ENCODE data around the gene PITRM1. TPM values are rescaled to one million over a fixed set of nuclear protein-coding genes. Genes with fewer than 3 reads are reported as not detected.

Gene PITRM1
- 101 and 145 TPM in 2 replicates for total RNA-seq
- 73.5 and 83.2 TPM in 2 replicates for polyA plus RNA-seq
- polyA plus RNA-seq (2011; cell fraction: cytosol; rRNA removed), result 75.3 and 79.0 TPM in 2 replicates
- polyA plus RNA-seq (2011; cell fraction: nucleus; rRNA removed), result 339 and 341 TPM in 2 replicates
- 160 and 185 TPM in 2 replicates for polyA plus RNA-seq (2012)
- 97.3 and 115 TPM in 2 replicates for polyA minus RNA-seq
- polyA minus RNA-seq (2011; cell fraction: cytosol; rRNA and poly(A)+ RNA removed), result 15.4 TPM
- 144 and 170 TPM in 2 replicates for polyA minus RNA-seq (2011; cell fraction: nucleus; rRNA and poly(A)+ RNA removed)
- Bru-seq, nascent RNA, result percentile 88 among the genes with signal in this experiment
- percentile 87 among the genes with signal in this experiment for BruChase-seq, experiment 1, labeled RNA remaining after a 6-hour chase
- BruChase-seq, experiment 2, labeled RNA remaining after a 2-hour chase, result percentile 91 among the genes with signal in this experiment
- long read RNA-seq, transcript PITRM1-201 (27 exons, 3,450 nt), result major isoform, 80 of 142 reads
- long read RNA-seq, partial matches to known transcripts, result 28 of 142 reads
- long read RNA-seq, other reads (novel, unspliced or antisense), result 33 of 142 reads

GRCh38 chr10:3172446-3173170 is at the start of gene PITRM1:
PITRM1 (minus strand) TSS chr10:3172782; CDS start chr10:3172772, 10 bp downstream.
- peaks cover 38% of the 10 kb centered on the region for H3K79me2 ChIP-seq (ENCODE audit: control insufficient read depth, insufficient read depth, low read length)
- dilution Hi-C loops (cut with MboI; ENCODE audit: extremely low pct_ligation_motif_present, low sequenced_read_pairs) (no loop called here), intact Hi-C loops (cut with micrococcal nuclease) (no loop called here)
- H3K36me3 ChIP-seq (ENCODE audit: control insufficient read depth in 2 of 2, extremely low read depth in 1 of 2, insufficient read depth in 2 of 2, low read length in 2 of 2), result peaks cover 4 to 14% of the 10 kb centered on the region in 2 experiments
- CTCF ChIA-PET, result interaction anchor here (0.7 to 1.0 kb wide), 4 partner anchors 8 to 70 kb away, joined by 3 read pairs; no protein-coding TSS in a partner anchor
- no peak for TF ChIP-seq CTCF (IDR thresholded peaks at IDR 0.05; ENCODE audit: extremely low read depth in 1 of 2, insufficient read depth in 1 of 2, low read depth in 1 of 2, low read length in 2 of 2)
- no peak for TF ChIP-seq JUN (IDR thresholded peaks at IDR 0.05; ENCODE audit: borderline replicate concordance, insufficient read depth, insufficient read length, low read depth)
- peak; percentile 21 for TF ChIP-seq MYC (IDR thresholded peaks at IDR 0.05; ENCODE audit: low read depth, low read length)
- TF ChIP-seq EZH2 (IDR thresholded peaks at IDR 0.05; ENCODE audit: borderline replicate concordance, low read depth, low read length, severe bottlenecking), result no peak
- peak; percentile 99 for TF ChIP-seq POLR2A (IDR thresholded peaks at IDR 0.05; ENCODE audit: low read depth, low read length)
- peak; percentile 99 for TF ChIP-seq POLR2AphosphoS5 (IDR thresholded peaks at IDR 0.05; ENCODE audit: insufficient read depth, low read depth, low read length)
- no peak for TF ChIP-seq MAX (IDR thresholded peaks at IDR 0.05; ENCODE audit: insufficient read depth, insufficient read length)
- TF ChIP-seq FOS (IDR thresholded peaks at IDR 0.05; ENCODE audit: borderline replicate concordance, insufficient read depth, low read length), result no peak
- TF ChIP-seq GATA2 (IDR thresholded peaks at IDR 0.05; ENCODE audit: insufficient read depth, insufficient read length, low read depth, low read length), result no peak
- FAIRE-seq (peak; percentile 91), DNase-seq (ENCODE audit: low read depth, low spot score) (peak; percentile 99)
- peak within 1 kb of the TSS; percentile 18 for H2AFZ ChIP-seq (ENCODE audit: low read depth, low read length)
- no peaks in the 10 kb centered on the region for H4K20me1 ChIP-seq (replicated peaks; ENCODE audit: control insufficient read depth, extremely low read depth, insufficient read depth, low read length)
- H3K9ac ChIP-seq (replicated peaks; ENCODE audit: extremely low read depth, insufficient read depth, low read length), result peak within 1 kb of the TSS; percentile 92
- no peaks in the 10 kb centered on the region for H3K9me1 ChIP-seq (replicated peaks; ENCODE audit: control insufficient read depth, extremely low read depth, insufficient read depth, low read length)
- POLR2A ChIA-PET, result interaction anchor here (0.6 to 1.8 kb wide), 6 partner anchors 8 to 311 kb away, joined by 3 to 5 read pairs (median 4); no protein-coding TSS in a partner anchor
- TSS peak; percentile 95 for BruUV-seq (replicated peaks)
- peak within 1 kb of the TSS; percentile 85 for H3K27ac ChIP-seq (ENCODE audit: insufficient read depth, low read depth, low read length)
- peak within 1 kb of the TSS; percentile 61 to 93 (median 67) for H3K4me3 ChIP-seq (replicated peaks in 1 of 3; ENCODE audit: insufficient read depth in 1 of 3, low read depth in 1 of 3, low read length in 3 of 3)
- no peaks in the 10 kb centered on the region for H3K9me3 ChIP-seq (replicated peaks; ENCODE audit: control insufficient read depth, insufficient read depth, low read length)
- peaks cover 11 to 16% of the 10 kb centered on the region in 2 experiments for H3K27me3 ChIP-seq (ENCODE audit: control insufficient read depth in 2 of 2, insufficient read depth in 2 of 2, low read length in 2 of 2)
- peaks cover 8% of the 10 kb centered on the region for H3K4me1 ChIP-seq (ENCODE audit: control insufficient read depth, extremely low read depth, insufficient read depth, low read length)
- H3K4me2 ChIP-seq (ENCODE audit: insufficient read depth, low read length), result peak within 1 kb of the TSS; percentile 95

All from endothelial cell of umbilical vein (primary cell).